Ishikawa (cell line): ENCODE results near the gene POGLUT2.

Source experiments
- CEBPB ChIP-seq: IDR thresholded peaks from 2 replicates; pipeline ENCODE4 v1.6.1; 2012
- CREB1 ChIP-seq: IDR thresholded peaks from 2 replicates; pipeline ENCODE4 v1.6.1; 2012; ENCODE audit warnings: low read depth
- EP300 ChIP-seq: IDR thresholded peaks from 2 replicates; pipeline ENCODE4 v1.6.1; 2012; ENCODE audit warnings: borderline replicate concordance
- FOXM1 ChIP-seq: IDR thresholded peaks from 2 replicates; pipeline ENCODE4 v1.6.1; 2012; ENCODE audit warnings: low read depth, borderline replicate concordance
- MAX ChIP-seq: IDR thresholded peaks from 2 replicates; pipeline ENCODE4 v1.6.1; 2012
- NFIC ChIP-seq: IDR thresholded peaks from 2 replicates; pipeline ENCODE4 v1.6.1; 2012
- RAD21 ChIP-seq: IDR thresholded peaks from 2 replicates; pipeline ENCODE4 v1.6.1; 2012; ENCODE audit warnings: low read depth
- TCF12 ChIP-seq: IDR thresholded peaks from 2 replicates; pipeline ENCODE4 v1.6.1; 2012; ENCODE audit warnings: low read depth
- USF1 ChIP-seq: IDR thresholded peaks from 2 replicates; pipeline ENCODE4 v1.6.1; 2012
- YY1 ChIP-seq: IDR thresholded peaks from 2 replicates; pipeline ENCODE4 v1.6.1; 2012; ENCODE audit warnings: low read depth
- TF ChIP-seq, protein P1 (sequence below): IDR thresholded peaks from 2 replicates; pipeline ENCODE4 v1.6.1; 2012; ENCODE audit warnings: low read depth, mild to moderate bottlenecking

GRCh38 chr13:102772042-102772425 is 26.7 kb downstream of the POGLUT2 start:
- TF ChIP-seq USF1: no peak
- no peak for TF ChIP-seq RAD21
- no peak for TF ChIP-seq CEBPB
- no peak for TF ChIP-seq YY1
- TF ChIP-seq, protein P1, sequence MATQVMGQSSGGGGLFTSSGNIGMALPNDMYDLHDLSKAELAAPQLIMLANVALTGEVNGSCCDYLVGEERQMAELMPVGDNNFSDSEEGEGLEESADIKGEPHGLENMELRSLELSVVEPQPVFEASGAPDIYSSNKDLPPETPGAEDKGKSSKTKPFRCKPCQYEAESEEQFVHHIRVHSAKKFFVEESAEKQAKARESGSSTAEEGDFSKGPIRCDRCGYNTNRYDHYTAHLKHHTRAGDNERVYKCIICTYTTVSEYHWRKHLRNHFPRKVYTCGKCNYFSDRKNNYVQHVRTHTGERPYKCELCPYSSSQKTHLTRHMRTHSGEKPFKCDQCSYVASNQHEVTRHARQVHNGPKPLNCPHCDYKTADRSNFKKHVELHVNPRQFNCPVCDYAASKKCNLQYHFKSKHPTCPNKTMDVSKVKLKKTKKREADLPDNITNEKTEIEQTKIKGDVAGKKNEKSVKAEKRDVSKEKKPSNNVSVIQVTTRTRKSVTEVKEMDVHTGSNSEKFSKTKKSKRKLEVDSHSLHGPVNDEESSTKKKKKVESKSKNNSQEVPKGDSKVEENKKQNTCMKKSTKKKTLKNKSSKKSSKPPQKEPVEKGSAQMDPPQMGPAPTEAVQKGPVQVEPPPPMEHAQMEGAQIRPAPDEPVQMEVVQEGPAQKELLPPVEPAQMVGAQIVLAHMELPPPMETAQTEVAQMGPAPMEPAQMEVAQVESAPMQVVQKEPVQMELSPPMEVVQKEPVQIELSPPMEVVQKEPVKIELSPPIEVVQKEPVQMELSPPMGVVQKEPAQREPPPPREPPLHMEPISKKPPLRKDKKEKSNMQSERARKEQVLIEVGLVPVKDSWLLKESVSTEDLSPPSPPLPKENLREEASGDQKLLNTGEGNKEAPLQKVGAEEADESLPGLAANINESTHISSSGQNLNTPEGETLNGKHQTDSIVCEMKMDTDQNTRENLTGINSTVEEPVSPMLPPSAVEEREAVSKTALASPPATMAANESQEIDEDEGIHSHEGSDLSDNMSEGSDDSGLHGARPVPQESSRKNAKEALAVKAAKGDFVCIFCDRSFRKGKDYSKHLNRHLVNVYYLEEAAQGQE: no peak
- TF ChIP-seq MAX: no peak
- no peak for TF ChIP-seq FOXM1
- TF ChIP-seq CREB1: no peak
- TF ChIP-seq EP300: no peak
- TF ChIP-seq TCF12: no peak
- no peak for TF ChIP-seq NFIC
